GM20000 (cell line): ENCODE data around the gene TRIM8.
A peak's percentile ranks its signal among the peaks of the same experiment; 100 is the strongest.

Source experiments
- DNase-seq: peaks from one replicate; pipeline ENCODE4 v3.0.0; 2012; ENCODE audit warnings: low spot score
- TF ChIP-seq, protein P1 (sequence below): IDR thresholded peaks from 2 replicates; pipeline ENCODE4 v1.5.1; 2012; ENCODE audit warnings: mild to moderate bottlenecking, control low read depth; ENCODE audit errors: extremely low read depth, missing control alignments

The TRIM8 gene

DNA sequence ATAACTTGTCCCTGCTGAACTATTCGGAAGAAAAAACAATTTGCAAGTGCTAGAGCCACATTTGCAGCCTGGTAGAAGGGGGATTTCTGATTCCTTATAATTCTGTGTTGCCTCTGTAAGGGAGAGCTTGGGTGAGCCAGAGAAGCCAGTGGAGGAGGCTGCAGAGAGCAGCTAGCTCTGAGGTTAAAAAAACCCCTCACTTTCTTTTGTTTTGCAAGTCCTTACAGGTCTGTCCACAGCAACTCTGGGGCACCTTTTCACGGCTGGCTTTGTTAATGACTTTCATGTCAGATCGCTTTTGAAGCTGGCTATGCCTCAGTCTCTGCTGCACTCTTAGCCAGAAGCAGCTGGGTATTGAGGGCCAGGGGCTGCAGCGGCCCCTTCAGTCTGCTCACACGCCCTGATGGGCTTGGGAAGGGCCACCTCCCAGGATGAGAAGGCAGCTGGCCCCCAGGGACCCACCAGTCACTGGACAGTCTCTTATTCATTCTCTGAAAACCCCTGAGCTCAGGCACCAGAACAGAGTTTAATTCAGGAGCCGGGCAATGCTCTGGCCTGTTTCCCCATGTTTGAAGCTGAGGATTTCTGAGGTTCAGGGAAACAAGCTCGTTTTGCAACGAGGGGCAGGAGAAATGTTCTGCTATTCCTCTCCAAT lies 30.9 kb downstream of the TRIM8 start:
- no peak for DNase-seq
- TF ChIP-seq, protein P1, sequence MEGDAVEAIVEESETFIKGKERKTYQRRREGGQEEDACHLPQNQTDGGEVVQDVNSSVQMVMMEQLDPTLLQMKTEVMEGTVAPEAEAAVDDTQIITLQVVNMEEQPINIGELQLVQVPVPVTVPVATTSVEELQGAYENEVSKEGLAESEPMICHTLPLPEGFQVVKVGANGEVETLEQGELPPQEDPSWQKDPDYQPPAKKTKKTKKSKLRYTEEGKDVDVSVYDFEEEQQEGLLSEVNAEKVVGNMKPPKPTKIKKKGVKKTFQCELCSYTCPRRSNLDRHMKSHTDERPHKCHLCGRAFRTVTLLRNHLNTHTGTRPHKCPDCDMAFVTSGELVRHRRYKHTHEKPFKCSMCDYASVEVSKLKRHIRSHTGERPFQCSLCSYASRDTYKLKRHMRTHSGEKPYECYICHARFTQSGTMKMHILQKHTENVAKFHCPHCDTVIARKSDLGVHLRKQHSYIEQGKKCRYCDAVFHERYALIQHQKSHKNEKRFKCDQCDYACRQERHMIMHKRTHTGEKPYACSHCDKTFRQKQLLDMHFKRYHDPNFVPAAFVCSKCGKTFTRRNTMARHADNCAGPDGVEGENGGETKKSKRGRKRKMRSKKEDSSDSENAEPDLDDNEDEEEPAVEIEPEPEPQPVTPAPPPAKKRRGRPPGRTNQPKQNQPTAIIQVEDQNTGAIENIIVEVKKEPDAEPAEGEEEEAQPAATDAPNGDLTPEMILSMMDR, result no peak

DNA sequence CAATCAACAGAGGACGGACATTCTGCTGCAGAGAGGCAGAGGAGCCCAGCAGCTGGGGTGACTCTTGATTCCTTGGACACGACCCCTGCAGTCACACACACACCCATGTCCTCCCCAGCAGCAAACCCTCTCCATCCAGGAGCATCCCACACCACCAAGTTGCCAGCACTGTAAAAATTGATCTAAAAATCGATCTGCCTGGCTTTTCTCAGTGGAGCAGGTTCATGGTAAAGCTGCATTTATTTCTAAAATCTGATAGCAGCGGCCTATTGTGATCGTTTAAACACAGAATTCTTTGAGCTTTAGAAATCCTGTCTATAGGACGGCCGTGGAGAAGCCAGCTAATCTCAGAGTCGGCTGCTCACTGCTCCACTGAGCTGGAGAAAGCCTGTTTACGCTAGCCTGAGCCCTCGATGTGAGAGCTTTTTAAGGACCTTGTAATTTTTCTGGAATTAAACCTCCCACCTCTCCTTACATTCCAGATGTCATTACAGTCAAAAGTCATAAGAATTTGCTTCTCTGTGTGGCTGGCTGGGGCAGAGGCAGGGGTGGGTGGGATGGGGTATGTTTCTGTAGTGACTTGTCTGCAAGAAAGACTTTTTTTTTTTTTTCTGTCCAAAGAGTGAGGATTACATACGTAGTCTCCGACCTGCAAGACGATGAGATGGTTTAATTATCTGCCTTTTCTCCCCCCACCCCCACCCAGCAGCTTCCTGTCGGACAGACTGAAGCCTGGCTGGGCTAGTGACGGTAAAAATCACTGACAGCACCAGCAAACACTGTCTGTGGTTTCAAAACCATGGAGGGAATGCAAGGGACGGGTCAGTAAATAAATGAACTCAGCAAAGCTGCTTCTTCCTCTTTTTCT lies 31.6 kb downstream of the TRIM8 start:
- DNase-seq, result peak; percentile 7
- TF ChIP-seq, protein P1, result no peak

- no peak for DNase-seq
- TF ChIP-seq, protein P1, result no peak
These were observed 32.4 kb downstream of the TRIM8 start for GRCh38 chr10:102676534-102677315.

DNA sequence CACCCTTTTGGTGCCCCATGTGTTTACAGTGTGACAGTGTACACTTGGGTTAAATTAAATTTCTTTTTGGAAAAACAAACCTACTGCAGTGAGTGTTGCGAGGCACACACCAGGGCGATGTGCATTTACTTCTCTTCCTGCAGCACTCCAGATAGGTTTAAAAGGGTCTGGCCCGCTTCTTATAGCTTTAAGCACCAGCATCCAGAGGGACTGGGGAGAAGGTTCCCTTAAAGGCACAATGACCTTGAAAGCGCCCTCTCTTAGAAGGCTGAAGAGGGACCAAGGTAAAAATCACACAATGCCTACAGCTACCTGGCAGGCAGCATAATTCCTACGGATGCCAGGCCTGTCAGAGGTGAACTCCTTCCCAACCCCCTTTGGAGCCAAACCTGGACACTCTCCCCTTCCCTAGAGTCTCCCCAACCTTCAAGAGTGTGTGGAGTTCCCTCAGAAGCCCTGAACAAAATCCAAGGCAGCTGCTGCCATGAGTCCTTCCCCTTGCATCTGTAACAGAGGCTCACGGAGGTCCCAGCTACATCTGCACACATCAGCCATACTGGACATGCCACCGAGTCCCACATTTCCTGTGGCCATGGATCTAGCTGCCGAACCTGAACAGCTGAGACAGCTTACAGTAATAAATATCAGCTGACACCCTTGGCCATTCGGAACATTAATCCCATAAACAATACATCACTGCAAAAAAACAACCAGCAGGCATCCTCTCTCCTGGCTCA lies 33.2 kb downstream of the TRIM8 start:
- TF ChIP-seq, protein P1, result no peak
- DNase-seq, result no peak

DNA sequence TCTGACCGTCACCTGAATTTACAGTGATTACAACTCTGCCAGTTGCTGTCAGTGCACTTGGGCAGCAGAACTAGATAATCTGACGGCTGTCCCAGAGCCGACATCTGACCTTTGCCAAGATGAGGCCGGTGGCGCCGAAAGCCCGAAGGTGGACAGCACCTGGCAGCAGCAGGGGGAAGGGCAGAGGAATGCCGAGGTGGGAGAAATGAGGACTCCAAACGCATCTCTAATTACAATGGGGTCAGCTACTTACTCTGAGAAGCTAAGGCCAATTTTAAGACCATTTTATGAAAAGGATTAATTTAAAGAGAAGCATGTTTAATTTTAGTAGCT lies 33.8 kb downstream of the TRIM8 start:
- TF ChIP-seq, protein P1, result no peak
- DNase-seq, result no peak

DNA sequence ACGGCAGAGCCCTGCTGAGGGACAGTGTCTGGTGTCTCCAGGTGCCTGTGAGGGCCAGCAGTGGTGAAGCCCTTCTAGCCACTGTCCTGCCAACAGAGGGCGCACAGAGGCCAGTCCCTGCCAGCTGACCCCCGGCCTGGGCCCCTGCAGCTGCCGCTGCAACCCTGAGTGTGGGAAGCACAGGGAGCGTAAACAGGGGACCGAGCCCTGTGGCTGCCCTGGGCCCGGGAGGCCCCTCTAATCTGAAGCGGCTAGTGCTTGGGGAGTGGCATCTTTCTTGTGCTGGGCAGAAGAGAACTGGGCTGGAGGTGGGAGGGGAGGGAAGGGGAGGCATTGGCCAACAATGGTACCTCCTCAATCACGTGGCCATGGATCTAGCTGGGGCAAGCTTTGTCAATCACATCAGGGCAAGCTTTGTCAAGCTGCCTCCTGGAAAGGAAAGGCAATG lies 34.6 kb downstream of the TRIM8 start:
- peak; percentile 62 for DNase-seq
- TF ChIP-seq, protein P1, result peak; percentile 83
